ENCODE results near the gene EIF4EBP2.

The EIF4EBP2 gene

GRCh38 chr10:70404036-70404786 is at the start of gene EIF4EBP2:
TSS of gene EIF4EBP2 (plus strand) at chr10:70404145. CDS start at chr10:70404402, 257 bp downstream.
- DNase-seq: peak; percentile 98

DNA sequence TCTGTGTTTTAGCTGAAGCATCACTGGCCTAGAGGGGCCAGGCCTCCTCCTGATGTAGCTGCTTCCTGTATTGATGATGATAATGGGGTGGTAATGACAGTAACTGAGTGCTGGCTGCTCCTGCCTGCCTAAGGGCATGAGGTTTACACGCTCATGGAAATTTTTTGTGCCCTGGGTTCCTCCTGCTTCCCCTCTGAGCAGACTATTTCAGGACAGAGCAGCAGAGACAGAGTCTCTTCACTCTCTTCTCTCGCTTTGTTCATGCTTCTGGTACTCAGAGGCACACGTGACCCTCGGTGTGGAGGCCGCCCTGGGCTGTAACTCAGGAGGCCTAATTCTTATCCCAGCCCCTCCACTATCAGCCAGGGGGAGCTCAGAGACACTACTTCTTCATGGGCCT is 49.4 kb upstream of the EIF4EBP2 start:
- DNase-seq: no peak

- DNase-seq: no peak
These were observed 48.6 kb upstream of the EIF4EBP2 start for GRCh38 chr10:70355051-70356021.

DNA sequence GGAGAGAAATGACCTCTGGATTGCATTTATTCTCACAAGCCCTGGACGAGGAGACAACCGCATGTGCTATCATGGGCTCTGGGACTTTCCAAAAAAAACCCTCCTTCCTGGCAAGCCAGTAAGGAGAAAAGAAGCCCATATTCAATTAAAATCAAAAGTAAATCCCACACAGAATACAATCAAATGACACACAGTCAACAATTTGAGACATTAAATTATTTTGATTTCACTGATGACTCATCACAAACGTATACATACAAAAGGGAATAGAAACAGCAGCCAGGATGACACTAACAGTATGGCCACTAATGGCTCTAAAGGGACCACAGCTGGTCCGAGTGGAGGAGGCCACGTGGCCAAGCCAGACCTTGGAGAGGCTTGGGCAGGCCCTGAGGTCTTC is 46.4 kb upstream of the EIF4EBP2 start:
- no peak for DNase-seq

GRCh38 chr10:70358446-70358845 is 45.5 kb upstream of the EIF4EBP2 start:
- no peak for DNase-seq

- DNase-seq: no peak
These were observed 44.9 kb upstream of the EIF4EBP2 start for GRCh38 chr10:70359017-70359550.

DNA sequence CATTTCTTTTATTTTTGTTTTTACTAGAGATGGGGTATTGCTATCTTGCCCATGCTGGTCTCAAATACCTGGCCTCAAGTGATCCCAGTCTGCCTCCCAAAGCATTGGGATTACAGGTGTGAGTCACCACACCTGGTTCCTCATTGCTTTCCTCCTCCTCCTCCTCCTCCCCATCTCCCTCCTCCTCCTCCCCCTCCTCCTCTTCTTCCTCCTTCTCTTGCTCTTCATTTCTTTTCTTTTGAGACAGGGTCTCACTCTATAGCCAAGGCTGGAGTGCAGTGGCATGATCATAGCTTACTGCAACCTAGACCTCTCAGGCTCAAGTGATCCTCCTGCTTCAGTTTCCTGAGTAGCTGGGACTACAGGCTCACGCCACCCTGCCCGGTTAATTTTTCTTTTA is 43.7 kb upstream of the EIF4EBP2 start:
- DNase-seq: no peak

- no peak for DNase-seq
These were observed 41.6 kb upstream of the EIF4EBP2 start for GRCh38 chr10:70362328-70362727.

DNA sequence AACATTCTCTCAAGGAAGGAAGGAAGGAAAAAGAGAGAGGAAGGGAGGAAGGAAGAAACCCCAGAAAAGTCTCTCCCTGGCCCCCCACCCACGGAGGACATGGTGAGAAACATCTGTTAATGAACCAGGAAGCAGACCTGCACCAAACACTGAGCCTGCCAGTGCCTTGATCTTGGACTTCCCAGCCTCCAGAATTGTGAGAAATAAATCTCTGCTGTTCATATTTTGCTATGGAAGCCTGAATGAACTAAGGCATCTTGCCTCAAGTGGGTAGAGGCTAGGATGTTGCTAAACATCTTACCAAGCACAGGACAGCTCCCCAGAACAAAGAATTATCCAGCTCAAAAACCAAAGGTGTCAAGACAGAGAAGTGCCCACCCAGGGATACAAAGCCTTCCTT is 40.7 kb upstream of the EIF4EBP2 start:
- DNase-seq: no peak

DNA sequence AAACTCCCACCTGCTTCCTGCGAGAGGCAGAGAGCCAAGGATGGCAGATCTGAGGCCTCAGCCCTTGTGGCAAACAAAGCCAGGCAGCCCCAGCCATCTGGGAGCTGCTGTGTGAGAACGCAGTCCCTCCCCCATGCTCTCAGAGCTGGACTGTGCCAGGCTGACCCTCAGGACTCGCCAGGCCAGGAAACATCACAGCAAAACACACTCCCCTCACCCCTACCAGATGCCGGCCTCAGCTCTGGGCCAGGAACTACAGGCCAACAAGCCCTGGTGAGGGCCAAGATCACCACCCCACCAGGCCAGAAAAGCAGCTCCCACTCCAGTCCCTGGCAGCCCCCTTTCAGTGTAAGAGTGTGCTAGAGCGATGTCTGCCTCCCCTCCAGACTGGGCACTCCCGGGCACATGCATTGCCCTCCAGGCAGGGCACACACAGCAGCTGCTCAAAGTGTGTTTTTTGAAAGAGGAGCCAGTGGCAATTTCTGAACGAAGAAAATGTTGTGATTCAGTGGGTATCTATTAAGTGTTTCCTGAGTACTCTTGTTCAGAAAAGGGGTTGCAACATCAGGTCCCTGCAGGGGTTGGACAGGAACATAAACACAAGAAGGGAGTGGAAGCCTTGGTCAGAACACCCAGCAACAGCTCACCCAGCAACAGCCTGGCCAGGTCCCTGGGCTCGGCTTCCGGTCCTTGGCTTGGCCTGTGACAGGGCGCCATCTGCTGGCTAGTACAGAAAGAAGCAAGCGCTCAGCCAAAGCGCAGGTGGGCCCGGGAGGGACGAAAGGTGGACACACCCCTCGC is 39.8 kb upstream of the EIF4EBP2 start:
- peak; percentile 86 for DNase-seq

- no peak for DNase-seq
These were observed 39.2 kb upstream of the EIF4EBP2 start for GRCh38 chr10:70364772-70365091.

GRCh38 chr10:70367195-70367796 is 36.6 kb upstream of the EIF4EBP2 start:
- DNase-seq: no peak

GRCh38 chr10:70368774-70369482 is 35.0 kb upstream of the EIF4EBP2 start:
- DNase-seq: no peak

GRCh38 chr10:70369498-70370018 is 34.4 kb upstream of the EIF4EBP2 start:
- no peak for DNase-seq

- DNase-seq: no peak
These were observed 33.2 kb upstream of the EIF4EBP2 start for GRCh38 chr10:70370766-70371165.

DNA sequence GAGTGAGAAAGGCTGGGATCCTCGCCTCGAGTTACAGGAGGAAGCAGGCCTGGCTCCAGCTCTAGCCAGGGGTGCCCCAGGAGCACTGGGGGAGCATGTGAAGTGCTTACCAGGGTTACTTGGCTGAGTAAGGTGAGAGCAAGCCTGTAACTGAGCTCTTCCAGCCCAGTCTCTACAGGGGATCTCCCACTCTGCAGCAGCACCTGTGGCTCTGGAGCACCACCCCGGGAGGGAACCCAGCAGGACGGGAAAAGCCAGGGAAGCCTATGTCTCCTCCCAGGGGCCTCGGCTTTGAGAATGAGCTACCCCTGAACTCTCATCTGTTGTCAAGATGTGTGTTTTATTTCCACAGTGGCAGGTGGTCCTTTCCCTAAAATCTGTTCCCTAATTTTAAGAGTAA is 32.1 kb upstream of the EIF4EBP2 start:
- DNase-seq: no peak

DNA sequence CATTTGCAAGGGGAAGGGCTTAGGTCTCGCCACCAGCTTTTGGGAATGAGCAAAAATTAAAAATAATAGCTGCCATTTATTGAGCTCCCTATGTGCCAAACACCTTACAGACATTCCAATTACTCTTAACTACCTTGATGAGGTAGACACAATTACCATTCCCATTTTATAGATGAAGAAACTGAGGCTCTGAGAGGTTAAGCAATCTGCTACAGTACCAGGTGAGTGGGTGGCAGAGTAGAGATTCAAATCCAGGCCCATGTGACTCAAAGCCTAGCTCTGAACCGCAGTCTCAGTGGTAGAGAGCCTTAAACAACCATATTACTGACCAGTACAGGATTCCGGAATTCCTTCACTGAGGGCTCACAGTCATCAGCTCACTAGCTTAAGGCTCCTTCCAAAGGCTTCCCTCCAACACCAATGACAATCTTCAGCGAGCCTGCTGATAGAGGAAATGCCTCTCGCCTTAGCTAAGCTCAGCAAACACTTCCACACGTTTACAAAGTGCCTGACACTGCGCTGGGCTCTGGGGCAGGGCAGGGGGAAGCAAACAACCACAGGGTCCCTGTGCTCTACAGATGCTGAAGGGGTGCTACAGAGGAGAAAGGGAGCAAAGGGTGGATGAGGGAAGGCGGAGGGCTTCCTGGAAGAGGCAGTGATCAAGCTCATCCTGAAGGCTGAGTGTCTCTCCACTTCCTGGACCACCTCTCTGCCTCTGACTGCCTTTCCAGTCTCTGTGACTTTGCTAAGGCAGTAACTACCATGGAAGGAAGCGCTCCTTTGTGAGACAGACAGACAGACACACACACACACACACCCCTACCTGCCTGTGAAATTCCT is 28.9 kb upstream of the EIF4EBP2 start:
- no peak for DNase-seq

DNA sequence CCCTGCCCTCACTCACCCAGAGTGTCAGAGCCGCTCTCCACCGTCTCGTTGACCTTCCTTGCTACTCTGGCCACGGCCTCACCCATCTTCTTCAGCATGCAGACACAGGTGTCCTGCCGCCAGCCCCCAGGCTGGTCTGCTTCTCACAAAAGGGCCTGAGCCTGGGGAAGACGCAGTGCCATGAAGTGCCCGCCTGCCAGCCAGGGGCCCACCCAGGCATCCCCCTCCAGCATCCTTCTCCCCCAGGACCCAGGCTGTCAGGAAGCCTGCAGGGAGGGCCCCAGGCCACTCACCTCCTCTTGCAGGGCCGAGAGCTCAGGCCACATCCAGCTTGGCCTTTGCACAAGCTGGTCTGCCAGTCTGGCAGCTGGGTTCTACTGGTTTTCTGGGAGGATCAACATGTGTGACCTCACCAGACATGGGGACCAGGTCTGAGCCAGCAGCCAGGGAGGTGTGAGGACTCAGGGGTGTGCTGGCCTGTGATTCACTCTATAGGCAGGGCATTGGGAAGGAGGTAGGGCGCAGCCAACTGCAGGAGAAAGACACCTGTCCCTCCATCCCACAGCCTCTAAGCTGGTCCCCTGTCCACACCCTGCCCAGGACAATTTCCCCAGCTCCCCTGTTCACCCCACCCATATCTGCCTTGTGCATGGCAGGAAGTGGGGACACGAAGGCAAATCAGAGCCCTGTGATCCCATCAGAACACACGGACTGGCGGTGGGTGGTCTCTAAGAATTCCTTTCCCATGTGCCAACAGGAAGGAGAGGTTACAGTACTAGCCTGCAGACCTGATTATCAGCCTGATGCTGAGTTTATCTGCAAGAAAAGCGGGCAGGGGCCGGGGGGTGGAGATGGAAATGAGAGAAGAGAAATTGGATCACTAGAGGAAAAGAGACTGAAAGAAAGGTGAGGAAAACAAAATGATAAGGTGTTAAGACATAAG is 27.2 kb upstream of the EIF4EBP2 start:
- DNase-seq: no peak

GRCh38 chr10:70378122-70378521 is 25.8 kb upstream of the EIF4EBP2 start:
- DNase-seq: no peak
